ENCODE results near the gene OR4C16.

Gene OR4C16, protein sequence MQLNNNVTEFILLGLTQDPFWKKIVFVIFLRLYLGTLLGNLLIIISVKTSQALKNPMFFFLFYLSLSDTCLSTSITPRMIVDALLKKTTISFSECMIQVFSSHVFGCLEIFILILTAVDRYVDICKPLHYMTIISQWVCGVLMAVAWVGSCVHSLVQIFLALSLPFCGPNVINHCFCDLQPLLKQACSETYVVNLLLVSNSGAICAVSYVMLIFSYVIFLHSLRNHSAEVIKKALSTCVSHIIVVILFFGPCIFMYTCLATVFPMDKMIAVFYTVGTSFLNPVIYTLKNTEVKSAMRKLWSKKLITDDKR

GRCh38 chr11:55571828-55572227, at the start of gene OR4C16:
Gene OR4C16, plus strand, starts transcription at chr11:55572128. Its CDS starts 0 bp downstream, at chr11:55572128.
- FAIRE-seq, result no peak

GRCh38 chr11:55554169-55554568, 17.8 kb upstream of the OR4C16 start, which contains the start of gene OR4C15:
Gene OR4C15, plus strand, starts transcription at chr11:55554469. Its CDS starts 0 bp downstream, at chr11:55554469.
- no peak for FAIRE-seq

GRCh38 chr11:55572548-55572947, 620 bp downstream of the OR4C16 start:
- FAIRE-seq, result no peak

DNA sequence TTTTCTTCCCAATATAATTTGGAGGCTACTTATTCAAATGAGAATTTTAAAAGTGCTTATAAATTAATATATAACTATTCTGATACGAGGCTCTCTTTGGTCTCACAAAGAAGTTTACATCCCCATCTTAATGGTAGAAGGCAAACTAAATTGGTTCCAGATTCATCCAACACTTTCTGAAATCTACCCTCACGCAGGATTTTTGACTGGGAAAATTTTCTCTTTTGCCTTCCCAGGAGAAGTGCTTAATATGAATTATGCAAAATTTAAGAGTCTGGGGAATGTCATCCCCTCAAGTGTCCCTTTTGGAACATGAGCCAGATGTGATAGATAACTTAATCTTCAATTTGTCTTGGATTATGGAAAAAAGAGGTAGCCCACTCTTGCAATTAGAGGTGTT, 35.6 kb downstream of the OR4C16 start, which contains the start of gene OR4C11:
OR4C11 (minus strand) TSS at position 101 of the 400 bp plus-strand sequence. CDS start 3,272 bp downstream, outside the sequence.
- no peak for FAIRE-seq
